Osteocyte (in vitro differentiated cells): ENCODE data around the gene INMT. TPM values are rescaled to one million over a fixed set of nuclear protein-coding genes. Genes with fewer than 3 reads are reported as not detected.

Experiments
- DNase-seq: peaks from one replicate; pipeline ENCODE4 v3.0.0; 2021; ENCODE audit warnings: mixed read lengths; ENCODE audit not compliant: unreplicated experiment; ENCODE audit errors: extremely low spot score
- H3K27ac Mint-ChIP-seq: one replicate; pipeline ENCODE4 v1.8.0; 2021; ENCODE audit warnings: mild to moderate bottlenecking, mixed read lengths; ENCODE audit not compliant: unreplicated experiment
- H3K27me3 Mint-ChIP-seq: one replicate; pipeline ENCODE4 v1.8.0; 2021; ENCODE audit warnings: mixed read lengths; ENCODE audit not compliant: unreplicated experiment
- H3K36me3 Mint-ChIP-seq: one replicate; pipeline ENCODE4 v1.8.0; 2021; ENCODE audit warnings: mixed read lengths; ENCODE audit not compliant: unreplicated experiment
- H3K4me1 Mint-ChIP-seq: one replicate; pipeline ENCODE4 v1.8.0; 2021; ENCODE audit warnings: mixed read lengths; ENCODE audit not compliant: unreplicated experiment
- H3K4me3 Mint-ChIP-seq: one replicate; pipeline ENCODE4 v1.8.0; 2021; ENCODE audit warnings: mild to moderate bottlenecking, moderate library complexity, mixed read lengths; ENCODE audit not compliant: unreplicated experiment
- H3K9me3 Mint-ChIP-seq: one replicate; pipeline ENCODE4 v1.8.0; 2021; ENCODE audit warnings: mixed read lengths; ENCODE audit not compliant: unreplicated experiment
- CTCF ChIP-seq: fragments of 200-600 bp; sonication (generic); IDR thresholded peaks from 2 replicates; pipeline ENCODE4 v1.5.0; 2021; ENCODE audit warnings: antibody characterized with exemption, mild to moderate bottlenecking, moderate library complexity
- long read RNA-seq: library from polyadenylated mRNA; unstranded; transcript quantifications from one replicate; pipeline ENCODE4 v2.0.0, GENCODE V29; 2021
- total RNA-seq: library from RNA; stranded (reverse); gene quantifications from 2 replicates; pipeline ENCODE4 v1.2.1, GENCODE V29; 2021

INMT gene
- total RNA-seq = 1.5 and 2.0 TPM in 2 replicates
- long read RNA-seq, partial matches to known transcripts = 0 of 2 reads
- long read RNA-seq, other reads (novel, unspliced or antisense) = 0 of 2 reads

GRCh38 chr7:30751696-30752273, at the start of gene INMT:
Gene INMT (plus strand): TSS chr7:30752135. CDS start chr7:30752151, 16 bp downstream.
- no peak for TF ChIP-seq CTCF
- Mint-ChIP-seq H3K36me3 (no peaks in the 10 kb centered on the region), H3K9me3 (no peaks in the 10 kb centered on the region), H3K4me1 (peaks cover 41% of the 10 kb centered on the region), H3K27me3 (peaks cover 15% of the 10 kb centered on the region), H3K27ac (peak within 1 kb of the TSS; percentile 56), H3K4me3 (no peak within 1 kb of the TSS)
- DNase-seq = no peak

- no peak for TF ChIP-seq CTCF
Observed at GRCh38 chr7:30702200-30702599, 49.7 kb upstream of the INMT start.

GRCh38 chr7:30703756-30704155, 48.2 kb upstream of the INMT start:
- Mint-ChIP-seq H3K4me1 (no peaks in the 10 kb centered on the region), H3K27ac (no peak overlapping the region), H3K36me3 (no peaks in the 10 kb centered on the region), H3K9me3 (no peaks in the 10 kb centered on the region), H3K4me3 (no peak overlapping the region), H3K27me3 (peaks cover 54% of the 10 kb centered on the region)
- DNase-seq = no peak
- no peak for TF ChIP-seq CTCF

More at GRCh38 chr7:30702200-30702599, 49.7 kb upstream of the INMT start:
- H3K27me3 Mint-ChIP-seq = peaks cover 59% of the 10 kb centered on the region
- H3K4me1 Mint-ChIP-seq = no peaks in the 10 kb centered on the region
- no peak overlapping the region for H3K27ac Mint-ChIP-seq
- no peak for DNase-seq
- no peak overlapping the region for H3K4me3 Mint-ChIP-seq
- H3K36me3 Mint-ChIP-seq = no peaks in the 10 kb centered on the region
- no peaks in the 10 kb centered on the region for H3K9me3 Mint-ChIP-seq

GRCh38 chr7:30705008-30705407, 46.9 kb upstream of the INMT start:
- DNase-seq = no peak
- Mint-ChIP-seq H3K9me3 (no peaks in the 10 kb centered on the region), H3K27me3 (peaks cover 54% of the 10 kb centered on the region), H3K36me3 (no peaks in the 10 kb centered on the region), H3K27ac (no peak overlapping the region), H3K4me1 (no peaks in the 10 kb centered on the region), H3K4me3 (no peak overlapping the region)
- TF ChIP-seq CTCF = no peak

GRCh38 chr7:30705596-30705995, 46.3 kb upstream of the INMT start:
- TF ChIP-seq CTCF = no peak
- Mint-ChIP-seq H3K9me3 (no peaks in the 10 kb centered on the region), H3K4me1 (no peaks in the 10 kb centered on the region), H3K4me3 (no peak overlapping the region), H3K27me3 (peaks cover 56% of the 10 kb centered on the region), H3K27ac (no peak overlapping the region), H3K36me3 (no peaks in the 10 kb centered on the region)
- no peak for DNase-seq
